ENCODE measurements around the gene PM20D2. TPM values are rescaled to one million over a fixed set of nuclear protein-coding genes. Genes with fewer than 3 reads are reported as not detected.

PM20D2 gene
- total and polyA plus RNA-seq, 3 donors from 2014 or later, result 4.4 to 7.1 (median 6.9) TPM

DNA sequence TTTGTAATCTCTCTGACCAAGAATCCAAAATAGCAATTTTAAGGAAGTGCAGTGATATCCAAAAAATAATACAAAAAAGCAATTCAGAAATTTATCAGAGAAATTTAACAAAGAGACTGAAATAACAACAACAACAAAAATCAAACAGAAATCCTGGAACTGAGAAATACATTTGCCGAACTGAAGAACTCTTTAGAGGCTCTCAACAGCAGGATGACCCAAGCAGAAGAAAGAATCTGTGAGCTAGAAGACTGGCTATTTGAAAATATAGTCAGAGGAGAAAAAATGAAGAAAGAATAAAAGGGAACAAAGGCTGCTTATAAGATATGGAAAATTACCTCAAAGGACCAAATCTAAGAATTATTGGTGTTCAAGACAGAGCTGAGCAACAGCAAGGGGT, 48.7 kb downstream of the PM20D2 start:
- intact Hi-C loops (cut with DNase I; ENCODE audit: low total_unique reads), result no loop called here
- H3K9me3 ChIP-seq, result no peaks in the 10 kb centered on the region
- no peak for TF ChIP-seq POLR2A (IDR thresholded peaks at IDR 0.05)
- TF ChIP-seq, protein P1, sequence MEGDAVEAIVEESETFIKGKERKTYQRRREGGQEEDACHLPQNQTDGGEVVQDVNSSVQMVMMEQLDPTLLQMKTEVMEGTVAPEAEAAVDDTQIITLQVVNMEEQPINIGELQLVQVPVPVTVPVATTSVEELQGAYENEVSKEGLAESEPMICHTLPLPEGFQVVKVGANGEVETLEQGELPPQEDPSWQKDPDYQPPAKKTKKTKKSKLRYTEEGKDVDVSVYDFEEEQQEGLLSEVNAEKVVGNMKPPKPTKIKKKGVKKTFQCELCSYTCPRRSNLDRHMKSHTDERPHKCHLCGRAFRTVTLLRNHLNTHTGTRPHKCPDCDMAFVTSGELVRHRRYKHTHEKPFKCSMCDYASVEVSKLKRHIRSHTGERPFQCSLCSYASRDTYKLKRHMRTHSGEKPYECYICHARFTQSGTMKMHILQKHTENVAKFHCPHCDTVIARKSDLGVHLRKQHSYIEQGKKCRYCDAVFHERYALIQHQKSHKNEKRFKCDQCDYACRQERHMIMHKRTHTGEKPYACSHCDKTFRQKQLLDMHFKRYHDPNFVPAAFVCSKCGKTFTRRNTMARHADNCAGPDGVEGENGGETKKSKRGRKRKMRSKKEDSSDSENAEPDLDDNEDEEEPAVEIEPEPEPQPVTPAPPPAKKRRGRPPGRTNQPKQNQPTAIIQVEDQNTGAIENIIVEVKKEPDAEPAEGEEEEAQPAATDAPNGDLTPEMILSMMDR (IDR thresholded peaks at IDR 0.05), result no peak
- no peaks in the 10 kb centered on the region for H3K27me3 ChIP-seq
- 83 to 100% methylated on average over 1 of the region's 1 CpG for WGBS, 2 donors
- H3K27ac ChIP-seq, result no peak overlapping the region
- no peak overlapping the region for H3K4me3 ChIP-seq
- no peaks in the 10 kb centered on the region for H3K36me3 ChIP-seq (ENCODE audit: low read depth, missing control alignments)
- no peaks in the 10 kb centered on the region for H3K4me1 ChIP-seq
- no peak for DNase-seq

- intact Hi-C loops (cut with DNase I; ENCODE audit: low total_unique reads), result no loop called here
- TF ChIP-seq, protein P1 (IDR thresholded peaks at IDR 0.05), result no peak
- TF ChIP-seq POLR2A (IDR thresholded peaks at IDR 0.05), result no peak
These were observed 51.3 kb downstream of the PM20D2 start for GRCh38 chr6:89197141-89197540.

GRCh38 chr6:89198235-89198634, 52.4 kb downstream of the PM20D2 start:
- H3K4me1 ChIP-seq, result no peaks in the 10 kb centered on the region
- intact Hi-C loops (cut with DNase I; ENCODE audit: low total_unique reads), result no loop called here
- H3K27me3 ChIP-seq, result no peaks in the 10 kb centered on the region
- H3K36me3 ChIP-seq (ENCODE audit: low read depth, missing control alignments), result no peaks in the 10 kb centered on the region
- no peak for DNase-seq
- H3K27ac ChIP-seq, result no peak overlapping the region
- 73 to 90% methylated on average over 6 to 7 of the region's 7 CpGs for WGBS, 2 donors
- TF ChIP-seq POLR2A (IDR thresholded peaks at IDR 0.05), result no peak
- TF ChIP-seq, protein P1 (IDR thresholded peaks at IDR 0.05), result no peak
- H3K4me3 ChIP-seq, result no peak overlapping the region
- no peaks in the 10 kb centered on the region for H3K9me3 ChIP-seq

More at GRCh38 chr6:89197141-89197540, 51.3 kb downstream of the PM20D2 start:
- no peaks in the 10 kb centered on the region for H3K9me3 ChIP-seq
- no peak for DNase-seq
- no peaks in the 10 kb centered on the region for H3K4me1 ChIP-seq
- no peak overlapping the region for H3K27ac ChIP-seq
- 68 to 94% methylated on average over 4 of the region's 4 CpGs for WGBS, 2 donors
- H3K36me3 ChIP-seq (ENCODE audit: low read depth, missing control alignments), result no peaks in the 10 kb centered on the region
- no peak overlapping the region for H3K4me3 ChIP-seq
- H3K27me3 ChIP-seq, result no peaks in the 10 kb centered on the region

DNA sequence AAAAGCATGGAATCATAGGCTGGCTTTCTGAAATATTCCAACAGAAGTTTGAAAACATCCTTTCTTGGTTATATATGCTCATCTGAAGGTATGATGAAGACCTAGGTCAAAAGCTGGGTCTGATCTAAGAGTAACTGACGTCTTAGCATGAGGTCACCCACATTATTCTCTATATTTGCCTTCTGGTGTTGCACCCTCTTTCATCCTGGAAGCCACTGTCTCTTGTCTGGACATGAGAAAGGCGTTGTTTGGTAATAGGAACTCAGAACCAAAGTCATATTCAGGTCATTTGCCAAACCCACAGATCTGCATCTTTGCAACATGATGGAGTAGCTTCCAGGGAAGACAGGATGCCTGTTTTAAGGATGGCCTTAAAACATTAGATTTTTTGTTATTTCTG, 53.7 kb downstream of the PM20D2 start:
- intact Hi-C loops (cut with DNase I; ENCODE audit: low total_unique reads), result no loop called here
- Histone ChIP-seq H3K36me3 (ENCODE audit: low read depth, missing control alignments) (no peaks in the 10 kb centered on the region), H3K4me3 (no peak overlapping the region), H3K4me1 (no peaks in the 10 kb centered on the region), H3K27ac (no peak overlapping the region), H3K27me3 (no peaks in the 10 kb centered on the region), H3K9me3 (no peaks in the 10 kb centered on the region)
- TF ChIP-seq, protein P1 (IDR thresholded peaks at IDR 0.05), result no peak
- TF ChIP-seq POLR2A (IDR thresholded peaks at IDR 0.05), result no peak
- no peak for DNase-seq
- 86 to 93% methylated on average over 2 of the region's 2 CpGs for WGBS, 2 donors

DNA sequence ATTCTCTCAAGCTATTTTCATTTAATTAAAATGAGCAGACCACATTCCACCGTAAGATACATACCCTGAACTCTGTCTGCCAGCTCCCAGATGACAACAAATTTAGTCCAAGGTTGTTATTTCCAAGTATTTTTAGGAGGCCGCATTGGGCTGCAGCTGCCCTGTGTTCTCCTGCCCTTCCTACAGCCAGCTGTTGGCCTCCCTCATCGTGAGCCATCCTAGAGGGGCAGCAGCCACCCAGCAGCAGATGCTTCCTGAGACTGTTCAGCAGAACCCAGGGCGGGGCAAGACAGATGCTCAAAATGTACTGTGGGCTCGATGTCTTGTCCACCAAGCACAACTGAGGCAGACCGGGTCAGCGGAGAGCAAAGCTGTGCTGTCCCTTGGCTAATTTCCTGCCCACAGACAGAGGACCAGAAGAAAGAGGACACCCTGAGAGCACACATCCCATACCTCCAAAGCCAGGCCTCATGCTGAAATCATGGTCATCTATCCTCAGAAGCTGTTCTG, 54.9 kb downstream of the PM20D2 start:
- no peak for TF ChIP-seq POLR2A (IDR thresholded peaks at IDR 0.05)
- TF ChIP-seq, protein P1 (IDR thresholded peaks at IDR 0.05), result no peak
- intact Hi-C loops (cut with DNase I; ENCODE audit: low total_unique reads), result no loop called here
- no peaks in the 10 kb centered on the region for H3K4me1 ChIP-seq
- no peaks in the 10 kb centered on the region for H3K27me3 ChIP-seq
- no peak overlapping the region for H3K27ac ChIP-seq
- H3K9me3 ChIP-seq, result no peaks in the 10 kb centered on the region
- no peak overlapping the region for H3K4me3 ChIP-seq
- no peaks in the 10 kb centered on the region for H3K36me3 ChIP-seq (ENCODE audit: low read depth, missing control alignments)
- 84 to 87% methylated on average over 5 to 7 of the region's 7 CpGs for WGBS, 2 donors
- no peak for DNase-seq

Measured in testis (tissue), 3 donors.